GM20431 (cell line): Measurements from ENCODE around the gene FBXL3.
"Not testable (repeated sequence)": the region's sequence is repeated elsewhere in the genome, so short reads cannot be mapped to it uniquely, and the experiment has no call there.

ENCODE experiments used
- in situ Hi-C: fragments of 300-500 bp; cut with MseI, MboI; formaldehyde crosslinking; loops from one replicate; pipeline ENCODE4 v1.15.0; 2020; ENCODE audit warnings: low sequenced_read_pairs; ENCODE audit not compliant: unreplicated experiment

Gene FBXL3

GRCh38 chr13:77029436-77029835, 2.5 kb upstream of the FBXL3 start:
- in situ Hi-C loops: no loop called here

GRCh38 chr13:77028202-77028601, 1.2 kb upstream of the FBXL3 start:
- in situ Hi-C loops: no loop called here

- in situ Hi-C loops: no loop called here
These were observed 601 bp downstream of the FBXL3 start for GRCh38 chr13:77026255-77026860.

GRCh38 chr13:77022341-77022740, 4.6 kb downstream of the FBXL3 start:
- in situ Hi-C loops: no loop called here

GRCh38 chr13:77019756-77020155, 7.2 kb downstream of the FBXL3 start:
- in situ Hi-C loops: no loop called here

GRCh38 chr13:77016888-77017623, 9.9 kb downstream of the FBXL3 start:
- in situ Hi-C loops: no loop called here

- in situ Hi-C loops: no loop called here
These were observed 10.6 kb downstream of the FBXL3 start for GRCh38 chr13:77016251-77016812.

GRCh38 chr13:77014906-77015685, 11.9 kb downstream of the FBXL3 start:
- in situ Hi-C loops: no loop called here

- in situ Hi-C loops: no loop called here
These were observed 13.0 kb downstream of the FBXL3 start for GRCh38 chr13:77013853-77014542.

- in situ Hi-C loops: not testable (repeated sequence)
These were observed 17.2 kb downstream of the FBXL3 start for GRCh38 chr13:77009719-77010118.

GRCh38 chr13:77009011-77009410, 17.9 kb downstream of the FBXL3 start:
- in situ Hi-C loops: no loop called here

GRCh38 chr13:77008337-77008736, 18.6 kb downstream of the FBXL3 start:
- in situ Hi-C loops: not testable (repeated sequence)

GRCh38 chr13:77002590-77003190, 24.3 kb downstream of the FBXL3 start:
- in situ Hi-C loops: no loop called here

GRCh38 chr13:77001963-77002587, 24.9 kb downstream of the FBXL3 start:
- in situ Hi-C loops: no loop called here

- in situ Hi-C loops: no loop called here
These were observed 25.4 kb downstream of the FBXL3 start for GRCh38 chr13:77001540-77001939.

GRCh38 chr13:77000475-77000874, 26.5 kb downstream of the FBXL3 start:
- in situ Hi-C loops: no loop called here

- in situ Hi-C loops: no loop called here
These were observed 32.7 kb downstream of the FBXL3 start for GRCh38 chr13:76994281-76994680.

- in situ Hi-C loops: no loop called here
These were observed 33.5 kb downstream of the FBXL3 start for GRCh38 chr13:76993473-76993872.

GRCh38 chr13:76993021-76993420, 33.9 kb downstream of the FBXL3 start:
- in situ Hi-C loops: no loop called here
